K562 (cell line): ENCODE measurements around the gene RAB5A. TPM values are rescaled to one million over a fixed set of nuclear protein-coding genes. Genes with fewer than 3 reads are reported as not detected.

Source experiments
- ASH1L ChIP-seq: fragments of 450-650 bp; IDR thresholded peaks from 2 replicates; pipeline ENCODE4 v1.6.1; 2018; ENCODE audit warnings: borderline replicate concordance, mild to moderate bottlenecking, low read depth; ENCODE audit not compliant: partially characterized antibody
- CREB3L1 ChIP-seq: fragments of 450-650 bp; IDR thresholded peaks from 2 replicates; pipeline ENCODE4 v1.6.1; 2014; ENCODE audit warnings: low read depth, mild to moderate bottlenecking, moderate library complexity, borderline replicate concordance
- GTF2E2 ChIP-seq: fragments of 200-800 bp; sonication (Bioruptor generic); IDR thresholded peaks from 2 replicates; pipeline ENCODE4 v1.6.1; 2016; ENCODE audit warnings: missing genetic modification characterization, missing compliant biosample characterization
- HNRNPUL1 ChIP-seq: fragments of 200-400 bp; formaldehyde crosslinking; IDR thresholded peaks from 2 replicates; pipeline ENCODE4 v1.6.1; 2017; ENCODE audit warnings: low read length
- L3MBTL2 ChIP-seq: fragments of 450-650 bp; IDR thresholded peaks from 2 replicates; pipeline ENCODE4 v1.6.1; 2016; ENCODE audit warnings: mild to moderate bottlenecking, moderate library complexity
- MTA3 ChIP-seq: fragments of 450-650 bp; formaldehyde crosslinking; IDR thresholded peaks from 2 replicates; pipeline ENCODE4 v1.6.1; 2017; ENCODE audit warnings: mild to moderate bottlenecking, borderline replicate concordance
- RBBP5 ChIP-seq: fragments of 200-600 bp; sonication (generic); IDR thresholded peaks from 2 replicates; pipeline ENCODE4 v1.6.1; 2012; ENCODE audit warnings: borderline replicate concordance, mild to moderate bottlenecking, low read length, control low read depth, inconsistent platforms; ENCODE audit not compliant: insufficient read depth, poor library complexity, severe bottlenecking
- RFX5 ChIP-seq: IDR thresholded peaks from 2 replicates; pipeline ENCODE4 v1.6.1; 2011; ENCODE audit warnings: low read depth, mild to moderate bottlenecking, improper control_type of control experiment, low read length
- SAFB ChIP-seq: fragments of 200-400 bp; formaldehyde crosslinking; IDR thresholded peaks from 2 replicates; pipeline ENCODE4 v1.6.1; 2017; ENCODE audit warnings: low read depth, low read length, borderline replicate concordance
- SP2 ChIP-seq: IDR thresholded peaks from 2 replicates; pipeline ENCODE4 v1.6.1; 2011; ENCODE audit warnings: mild to moderate bottlenecking, low read depth, low read length, moderate library complexity; ENCODE audit not compliant: poor library complexity, severe bottlenecking; ENCODE audit errors: extremely low read depth
- STAG1 ChIP-seq: sonication (generic); formaldehyde crosslinking; IDR thresholded peaks from 2 replicates; pipeline ENCODE4 v1.5.0; 2020; ENCODE audit warnings: missing genetic modification reagents, borderline replicate concordance
- TFAM ChIP-seq: fragments of 250-450 bp; sonication (Bioruptor Pico); conservative IDR thresholded peaks from 2 replicates; pipeline ENCODE4 v1.5.0; 2021; ENCODE audit warnings: mild to moderate bottlenecking, moderate library complexity
- TRIM28 ChIP-seq: fragments of 450-650 bp; IDR thresholded peaks from 2 replicates; pipeline ENCODE4 v1.6.1; 2017
- ZBTB40 ChIP-seq, 2 experiments: fragments of 450-650 bp in 1 of 2; sonication (generic) in 1 of 2; formaldehyde crosslinking in 1 of 2; IDR thresholded peaks; 2 replicates each; pipeline versions ENCODE4 v1.7.1 to v1.9.0; 2016 to 2022; ENCODE audit warnings: inconsistent platforms in 1 of 2, mild to moderate bottlenecking in 1 of 2, missing genetic modification reagents in 1 of 2
- ZC3H8 ChIP-seq: fragments of 450-650 bp; IDR thresholded peaks from 2 replicates; pipeline ENCODE4 v1.6.1; 2017
- ZEB2 ChIP-seq: fragments of 450-650 bp; IDR thresholded peaks from 2 replicates; pipeline ENCODE4 v1.6.1; 2016
- ZKSCAN3 ChIP-seq: fragments of 250-450 bp; sonication (Bioruptor Pico); IDR thresholded peaks from 2 replicates; pipeline ENCODE4 v1.4.0; 2020
- ZNF324 ChIP-seq: fragments of 250-450 bp; sonication (Bioruptor Pico); IDR thresholded peaks from 2 replicates; pipeline ENCODE4 v1.4.0; 2020; ENCODE audit warnings: mild to moderate bottlenecking
- ZNF408 ChIP-seq: fragments of 250-450 bp; sonication (Bioruptor Pico); IDR thresholded peaks from 2 replicates; pipeline ENCODE4 v1.4.0; 2020; ENCODE audit warnings: low read depth, mild to moderate bottlenecking, moderate library complexity
- polyA plus RNA-seq, 8 experiments: library from polyadenylated mRNA; depleted of rRNA in 4 of 8; stranded (reverse) in 5 of 8; unstranded in 3 of 8; fragments of >200 nt; fragmentation: Nextera tagmentation in 2 of 8; fragmentation: Illumina TruSeq in 1 of 8; extraction: Ambion mirVana in 2 of 8; extraction: Trizol in 1 of 8; gene quantifications; 2 replicates each; pipeline versions ENCODE4 v1.2.1 to v1.2.3, GENCODE V29; 2011 to 2014; ENCODE audit warnings: inconsistent platforms in 1 of 8, missing spikeins in 1 of 8
- total RNA-seq, 7 experiments: library from RNA; depleted of rRNA in 6 of 7; stranded (reverse); fragments of >200 nt in 6 of 7; fragmentation: Illumina TruSeq in 2 of 7; extraction: Trizol in 2 of 7; gene quantifications; 2 replicates each; pipeline versions ENCODE4 v1.2.1 to v1.2.3, GENCODE V29; 2011 to 2021; ENCODE audit warnings: low replicate concordance in 1 of 7

RAB5A gene
- total and polyA plus RNA-seq, 9 of the 15 experiments (the other 6 are each of a cell fraction or from before 2014, with no cell fraction given): 28.3 to 64.2 (median 49.0) TPM

GRCh38 chr3:20022954-20023622 lies 76.2 kb downstream of the RAB5A start (continued):
- no peak for TF ChIP-seq SP2
- TF ChIP-seq STAG1 (CRISPR knock-in tag): no peak
- TF ChIP-seq RBBP5: peak; percentile 96
- no peak for TF ChIP-seq ZNF324 (CRISPR knock-in tag)
- peak; percentile 85 for TF ChIP-seq MTA3
- TF ChIP-seq ASH1L: no peak
- TF ChIP-seq L3MBTL2: peak; percentile 73
- no peak for TF ChIP-seq RFX5
- TF ChIP-seq ZNF408: no peak
- no peak for TF ChIP-seq CREB3L1
- TF ChIP-seq TFAM: no peak
- TF ChIP-seq ZEB2: peak; percentile 89
- no peak for TF ChIP-seq ZKSCAN3 (CRISPR knock-in tag)
- TF ChIP-seq TRIM28: no peak
- TF ChIP-seq GTF2E2 (tag): no peak
- TF ChIP-seq SAFB: no peak
- no peak for TF ChIP-seq ZC3H8
- no peak for TF ChIP-seq HNRNPUL1
- no peak for TF ChIP-seq ZBTB40 (IDR thresholded peaks at IDR 0.05)
- no peak for TF ChIP-seq ZBTB40 (CRISPR knock-in tag; IDR thresholded peaks at IDR 0.05)
